Epithelial cell of proximal tubule (primary cell): ENCODE data around the gene MTREX. TPM values are rescaled to one million over a fixed set of nuclear protein-coding genes. Genes with fewer than 3 reads are reported as not detected.

ENCODE experiments used
- DNase-seq: peaks from one replicate; pipeline ENCODE4 v3.0.0-alpha.2; 2011; ENCODE audit warnings: low read depth
- H3K4me3 ChIP-seq: 2 replicates; pipeline ENCODE4 v1.5.1; 2011; ENCODE audit warnings: low read depth, mild to moderate bottlenecking, low read length
- total RNA-seq: library from RNA; depleted of rRNA; stranded (reverse); fragments of >200 nt; gene quantifications from 2 replicates; pipeline ENCODE4 v1.2.3, GENCODE V29; 2015
- TF ChIP-seq, protein P1 (sequence below): conservative IDR thresholded peaks from 2 replicates; pipeline ENCODE4 v1.5.1; 2012; ENCODE audit warnings: low read depth, mild to moderate bottlenecking, low read length

Gene MTREX
- total RNA-seq, 1 donor from 2014 or later = 91.2 TPM

DNA sequence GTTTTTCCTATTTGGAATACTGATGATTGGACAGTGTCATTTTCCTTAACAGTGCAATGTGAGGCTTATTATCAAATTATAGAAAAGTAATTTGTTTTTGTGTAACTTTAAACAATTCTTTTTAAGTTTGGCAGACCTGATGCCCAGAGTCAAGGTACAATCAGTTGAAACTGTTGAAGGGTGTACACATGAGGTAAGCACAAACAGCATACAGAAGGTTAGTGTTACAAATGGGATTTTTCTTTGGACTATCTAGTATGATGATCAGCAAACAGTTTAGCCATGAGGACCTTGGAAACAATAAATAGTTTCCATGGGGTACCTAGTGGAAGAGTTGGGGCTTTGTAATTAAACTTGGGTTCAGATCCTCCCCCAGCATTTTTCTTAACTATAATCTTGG is 16.2 kb downstream of the MTREX start:
- TF ChIP-seq, protein P1, sequence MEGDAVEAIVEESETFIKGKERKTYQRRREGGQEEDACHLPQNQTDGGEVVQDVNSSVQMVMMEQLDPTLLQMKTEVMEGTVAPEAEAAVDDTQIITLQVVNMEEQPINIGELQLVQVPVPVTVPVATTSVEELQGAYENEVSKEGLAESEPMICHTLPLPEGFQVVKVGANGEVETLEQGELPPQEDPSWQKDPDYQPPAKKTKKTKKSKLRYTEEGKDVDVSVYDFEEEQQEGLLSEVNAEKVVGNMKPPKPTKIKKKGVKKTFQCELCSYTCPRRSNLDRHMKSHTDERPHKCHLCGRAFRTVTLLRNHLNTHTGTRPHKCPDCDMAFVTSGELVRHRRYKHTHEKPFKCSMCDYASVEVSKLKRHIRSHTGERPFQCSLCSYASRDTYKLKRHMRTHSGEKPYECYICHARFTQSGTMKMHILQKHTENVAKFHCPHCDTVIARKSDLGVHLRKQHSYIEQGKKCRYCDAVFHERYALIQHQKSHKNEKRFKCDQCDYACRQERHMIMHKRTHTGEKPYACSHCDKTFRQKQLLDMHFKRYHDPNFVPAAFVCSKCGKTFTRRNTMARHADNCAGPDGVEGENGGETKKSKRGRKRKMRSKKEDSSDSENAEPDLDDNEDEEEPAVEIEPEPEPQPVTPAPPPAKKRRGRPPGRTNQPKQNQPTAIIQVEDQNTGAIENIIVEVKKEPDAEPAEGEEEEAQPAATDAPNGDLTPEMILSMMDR = no peak
- H3K4me3 ChIP-seq = no peak overlapping the region
- no peak for DNase-seq

DNA sequence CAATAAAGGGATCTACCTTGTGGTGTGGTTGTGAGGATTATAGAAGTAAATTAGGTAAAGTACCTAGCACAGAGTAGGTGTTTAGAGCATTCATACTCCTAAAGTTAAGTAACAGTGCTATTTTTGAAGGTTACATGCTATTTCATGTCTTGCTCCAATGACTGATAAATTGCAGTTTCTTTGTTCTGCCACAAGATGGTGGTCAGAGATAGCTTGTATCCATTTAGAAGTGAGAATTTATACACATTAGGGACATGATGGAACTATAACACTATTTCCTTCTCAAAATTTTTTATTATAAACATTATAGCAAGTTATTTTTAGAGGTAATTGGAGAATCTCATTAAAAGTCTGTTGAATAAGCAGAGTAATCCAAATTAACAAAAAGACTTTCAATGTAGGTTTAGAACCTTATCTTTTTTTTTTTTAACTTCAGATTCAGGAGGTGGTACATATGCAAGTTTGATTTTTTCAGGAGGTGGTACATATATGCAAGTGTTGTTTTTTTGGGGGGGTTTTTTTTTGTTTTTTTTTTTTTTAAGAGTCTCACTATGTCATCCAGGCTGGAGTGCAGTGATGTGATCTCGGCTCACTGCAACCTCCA is 17.1 kb downstream of the MTREX start:
- no peak overlapping the region for H3K4me3 ChIP-seq
- no peak for DNase-seq
- TF ChIP-seq, protein P1 = peak; percentile 65

DNA sequence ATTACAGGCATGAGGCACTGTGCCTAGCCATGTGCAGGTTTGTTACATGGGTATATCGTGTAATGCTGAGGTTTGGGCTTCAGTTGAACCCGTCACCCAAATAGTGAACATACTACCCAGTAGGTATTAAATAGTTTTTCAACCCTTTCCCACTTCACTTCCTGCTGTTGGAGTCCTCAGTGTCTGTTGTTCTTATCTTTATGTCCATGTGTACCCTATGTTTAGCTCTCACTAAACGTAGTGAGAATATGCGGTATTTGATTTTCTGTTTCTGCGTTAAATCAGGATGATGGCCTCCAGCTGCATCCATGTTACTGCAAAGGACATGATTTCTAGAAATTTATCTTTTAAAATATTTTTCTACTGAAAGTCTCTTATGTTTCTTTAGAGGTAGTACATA is 17.8 kb downstream of the MTREX start:
- TF ChIP-seq, protein P1 = no peak
- no peak for DNase-seq
- H3K4me3 ChIP-seq = no peak overlapping the region

DNA sequence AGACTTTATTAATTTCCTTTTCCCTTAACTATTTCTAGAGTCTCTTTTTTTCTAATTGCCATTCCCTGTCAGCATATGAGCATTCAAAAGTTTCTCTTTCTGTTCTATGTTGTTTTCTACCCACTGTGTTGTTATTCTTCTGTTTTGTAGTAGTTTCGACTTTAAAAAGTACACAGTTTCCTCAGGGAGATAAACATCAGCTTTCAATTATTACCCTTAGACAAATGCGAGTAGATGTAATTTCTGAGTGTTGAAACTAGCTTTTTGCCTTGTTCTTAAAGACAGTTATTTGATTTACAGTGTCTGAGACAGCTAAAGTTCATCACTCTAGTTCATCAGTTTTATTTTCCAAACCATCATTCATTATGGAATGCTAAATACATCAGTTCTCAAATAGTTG is 19.5 kb downstream of the MTREX start:
- H3K4me3 ChIP-seq = no peak overlapping the region
- TF ChIP-seq, protein P1 = no peak
- DNase-seq = no peak

DNA sequence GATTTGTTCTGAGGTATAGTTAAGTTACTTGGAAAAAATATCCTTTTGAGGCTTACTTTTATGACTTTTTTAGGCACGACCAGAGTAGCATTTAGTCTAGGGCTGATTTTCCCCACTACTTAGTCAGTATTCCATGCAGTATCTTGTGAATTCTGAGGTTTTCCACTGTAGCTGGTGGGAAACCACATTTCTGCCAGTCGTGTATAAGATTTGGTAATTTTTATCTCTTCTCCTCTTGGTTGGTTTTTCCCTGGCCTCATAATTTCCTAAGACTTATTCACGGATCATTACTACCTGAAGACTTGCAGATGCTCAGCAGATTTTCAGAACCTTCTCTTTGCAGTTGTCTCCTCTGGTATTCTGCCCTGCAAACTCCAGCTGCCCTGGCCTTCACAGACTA is 23.5 kb downstream of the MTREX start:
- H3K4me3 ChIP-seq = no peak overlapping the region
- DNase-seq = no peak
- TF ChIP-seq, protein P1 = no peak

DNA sequence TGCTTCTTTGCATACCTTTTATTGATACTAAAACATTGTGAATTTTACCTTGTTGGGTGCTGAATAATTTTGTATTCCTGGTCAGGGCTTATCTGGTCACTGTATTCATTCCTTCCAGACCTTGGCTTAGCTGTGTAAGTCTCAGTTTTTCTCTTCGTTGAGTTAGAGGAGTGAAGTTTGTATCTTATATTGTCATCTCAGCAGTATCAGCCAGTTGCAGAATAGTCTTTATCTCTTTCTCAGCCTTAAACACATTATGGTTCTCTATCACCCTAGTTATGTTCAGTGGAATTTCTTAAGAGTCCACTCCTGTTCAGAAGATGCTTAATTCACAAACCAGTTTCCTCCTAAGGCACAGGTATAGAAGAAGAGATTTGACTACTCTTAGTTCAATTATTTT is 25.2 kb downstream of the MTREX start:
- TF ChIP-seq, protein P1 = no peak
- H3K4me3 ChIP-seq = no peak overlapping the region
- no peak for DNase-seq

DNA sequence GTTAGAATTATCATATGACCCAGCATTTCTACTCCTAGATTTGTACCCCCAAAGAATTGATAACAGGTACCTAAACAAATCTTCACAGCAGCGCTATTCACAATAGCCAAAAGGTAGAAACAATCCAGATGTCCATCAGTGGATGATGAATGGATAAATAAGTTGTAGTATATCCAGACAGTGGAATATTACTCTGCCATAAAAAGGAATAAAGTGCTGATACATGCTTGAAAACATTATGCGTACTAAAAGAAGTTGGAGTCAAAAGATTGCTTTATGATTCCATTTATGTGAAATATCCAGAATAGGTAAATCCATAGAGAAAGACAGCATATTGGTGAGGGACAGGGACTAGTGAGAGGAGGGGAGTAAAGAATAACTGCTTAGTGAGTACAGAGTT is 26.0 kb downstream of the MTREX start:
- TF ChIP-seq, protein P1 = no peak
- no peak overlapping the region for H3K4me3 ChIP-seq
- no peak for DNase-seq
